GM12892 (cell line): Measurements from ENCODE around the gene TUSC7.

ENCODE experiments used
- POLR2AphosphoS5 ChIP-seq: IDR thresholded peaks from 2 replicates; pipeline ENCODE4 v1.6.1; 2011; ENCODE audit warnings: low read depth, low read length, control low read depth
- TAF1 ChIP-seq: IDR thresholded peaks from 2 replicates; pipeline ENCODE4 v1.6.1; 2011; ENCODE audit warnings: low read depth, mild to moderate bottlenecking, control low read depth, low read length, borderline replicate concordance

- TF ChIP-seq TAF1, result no peak
- TF ChIP-seq POLR2AphosphoS5, result no peak
Observed at GRCh38 chr3:116757315-116757714, 47.7 kb downstream of the TUSC7 start.
